H9 (cell line): ENCODE results near the gene SOCS3. TPM values are rescaled to one million over a fixed set of nuclear protein-coding genes. Genes with fewer than 3 reads are reported as not detected.

Source experiments
- DNase-seq: peaks from one replicate; pipeline ENCODE4 v3.0.0-alpha.2; 2017
- H2AFZ ChIP-seq: one replicate; pipeline ENCODE4 v1.6.1; 2013; ENCODE audit warnings: mild to moderate bottlenecking, low read length, control low read depth, moderate library complexity
- H2AK5ac ChIP-seq: 2 replicates; pipeline ENCODE4 v1.6.1; 2013; ENCODE audit warnings: low read length, control low read depth, mixed read lengths; ENCODE audit not compliant: insufficient read length
- H2BK120ac ChIP-seq: one replicate; pipeline ENCODE4 v1.6.1; 2013; ENCODE audit warnings: low read depth, mild to moderate bottlenecking, low read length, control low read depth, inconsistent platforms; ENCODE audit not compliant: poor library complexity, severe bottlenecking
- H2BK12ac ChIP-seq: 2 replicates; pipeline ENCODE4 v1.6.1; 2013; ENCODE audit warnings: low read length, control low read depth, mixed read lengths, low read depth; ENCODE audit not compliant: insufficient read length
- H2BK15ac ChIP-seq: 2 replicates; pipeline ENCODE4 v1.6.1; 2013; ENCODE audit warnings: low read depth, low read length, control low read depth
- H2BK20ac ChIP-seq: one replicate; pipeline ENCODE4 v1.6.1; 2013; ENCODE audit warnings: low read depth, mild to moderate bottlenecking, low read length, control low read depth, inconsistent platforms; ENCODE audit not compliant: poor library complexity, severe bottlenecking
- H2BK5ac ChIP-seq: 2 replicates; pipeline ENCODE4 v1.6.1; 2013; ENCODE audit warnings: low read length, control low read depth, mixed read lengths; ENCODE audit not compliant: insufficient read length
- H3K14ac ChIP-seq: 2 replicates; pipeline ENCODE4 v1.6.1; 2013; ENCODE audit warnings: low read length, control low read depth; ENCODE audit not compliant: insufficient read depth
- H3K18ac ChIP-seq: 2 replicates; pipeline ENCODE4 v1.6.1; 2013; ENCODE audit warnings: low read depth, mild to moderate bottlenecking, mixed read lengths, low read length, control low read depth; ENCODE audit not compliant: insufficient read length
- H3K23ac ChIP-seq: 2 replicates; pipeline ENCODE4 v1.6.1; 2013; ENCODE audit warnings: low read length, control low read depth, mixed read lengths, low read depth; ENCODE audit not compliant: insufficient read length
- H3K23me2 ChIP-seq: 2 replicates; pipeline ENCODE4 v1.6.1; 2013; ENCODE audit warnings: low read depth, mild to moderate bottlenecking, mixed read lengths, low read length, control low read depth; ENCODE audit not compliant: insufficient read length, poor library complexity, severe bottlenecking
- H3K27ac ChIP-seq: 2 replicates; pipeline ENCODE4 v1.5.1; 2013; ENCODE audit warnings: low read length, control low read depth, mixed read lengths, low read depth; ENCODE audit not compliant: insufficient read length
- H3K27me3 ChIP-seq: 2 replicates; pipeline ENCODE4 v1.6.1; 2013; ENCODE audit warnings: low read length, control low read depth, inconsistent platforms; ENCODE audit not compliant: insufficient read depth
- H3K4ac ChIP-seq: 2 replicates; pipeline ENCODE4 v1.6.1; 2013; ENCODE audit warnings: low read depth, mild to moderate bottlenecking, control low read depth, inconsistent platforms, low read length, moderate library complexity
- H3K4me1 ChIP-seq: 2 replicates; pipeline ENCODE4 v1.6.1; 2013; ENCODE audit warnings: low read length, control low read depth, inconsistent platforms; ENCODE audit not compliant: insufficient read depth
- H3K4me2 ChIP-seq: 2 replicates; pipeline ENCODE4 v1.6.1; 2013; ENCODE audit warnings: low read length, control low read depth, mixed read lengths; ENCODE audit not compliant: insufficient read length, insufficient read depth
- H3K56ac ChIP-seq: 2 replicates; pipeline ENCODE4 v1.6.1; 2013; ENCODE audit warnings: low read depth, mild to moderate bottlenecking, mixed read lengths, low read length, control low read depth; ENCODE audit not compliant: insufficient read length
- H3K79me1 ChIP-seq: 2 replicates; pipeline ENCODE4 v1.6.1; 2013; ENCODE audit warnings: low read depth, mild to moderate bottlenecking, moderate library complexity, low read length, control low read depth, inconsistent platforms; ENCODE audit not compliant: insufficient read depth, poor library complexity, severe bottlenecking
- H3K79me2 ChIP-seq: 2 replicates; pipeline ENCODE4 v1.6.1; 2013; ENCODE audit warnings: low read length, control low read depth, inconsistent platforms; ENCODE audit not compliant: insufficient read depth
- H3K9ac ChIP-seq: 2 replicates; pipeline ENCODE4 v1.6.1; 2013; ENCODE audit warnings: low read length, control low read depth, mixed read lengths; ENCODE audit not compliant: insufficient read length; ENCODE audit errors: extremely low read depth
- H3K9me3 ChIP-seq: one replicate; pipeline ENCODE4 v1.6.1; 2013; ENCODE audit warnings: low read depth, low read length, inconsistent platforms; ENCODE audit not compliant: control insufficient read depth
- H3T11ph ChIP-seq: one replicate; pipeline ENCODE4 v1.6.1; 2013; ENCODE audit warnings: mild to moderate bottlenecking, low read length, control low read depth, inconsistent platforms
- H4K20me1 ChIP-seq: one replicate; pipeline ENCODE4 v1.6.1; 2013; ENCODE audit not compliant: control insufficient read depth, insufficient read length, insufficient read depth
- H4K5ac ChIP-seq: 2 replicates; pipeline ENCODE4 v1.6.1; 2013; ENCODE audit warnings: low read depth, mild to moderate bottlenecking, mixed read lengths, low read length, control low read depth; ENCODE audit not compliant: insufficient read length
- H4K8ac ChIP-seq: replicated peaks from 2 replicates; pipeline ENCODE4 v1.6.1; 2013; ENCODE audit warnings: low read length, control low read depth, mixed read lengths, low read depth; ENCODE audit not compliant: insufficient read length
- H4K91ac ChIP-seq: 2 replicates; pipeline ENCODE4 v1.6.1; 2013; ENCODE audit warnings: low read depth, mild to moderate bottlenecking, moderate library complexity, mixed read lengths, low read length, control low read depth; ENCODE audit not compliant: insufficient read length
- H3K27ac Mint-ChIP-seq, 3 experiments: 2 replicates in 2 of 3; 3 replicates in 1 of 3; pipeline ENCODE4 v1.8.0; 2020 to 2021; ENCODE audit warnings: mixed read lengths in 3 of 3, mild to moderate bottlenecking in 1 of 3, moderate library complexity in 1 of 3
- H3K27me3 Mint-ChIP-seq: 2 replicates; pipeline ENCODE4 v1.8.0; 2021; ENCODE audit warnings: low read depth, mild to moderate bottlenecking, moderate library complexity, mixed read lengths
- H3K36me3 Mint-ChIP-seq, 3 experiments: 2 replicates in 2 of 3; 3 replicates in 1 of 3; pipeline ENCODE4 v1.8.0; 2020 to 2021; ENCODE audit warnings: low read depth in 3 of 3, mixed read lengths in 3 of 3; ENCODE audit not compliant: insufficient read depth in 1 of 3
- H3K4me1 Mint-ChIP-seq, 2 experiments: 2 replicates each; pipeline ENCODE4 v1.8.0; 2020; ENCODE audit warnings: mixed read lengths in 2 of 2
- H3K4me3 Mint-ChIP-seq, 2 experiments: 2 replicates in 1 of 2; 3 replicates in 1 of 2; pipeline ENCODE4 v1.8.0; 2020 to 2021; ENCODE audit warnings: mild to moderate bottlenecking in 2 of 2, mixed read lengths in 2 of 2, moderate library complexity in 1 of 2
- H3K9me3 Mint-ChIP-seq, 2 experiments: 2 replicates in 1 of 2; 3 replicates in 1 of 2; pipeline ENCODE4 v1.8.0; 2020; ENCODE audit warnings: mild to moderate bottlenecking in 2 of 2, mixed read lengths in 2 of 2, moderate library complexity in 1 of 2
- WGBS: extraction: QIAGEN DNeasy Blood & Tissue Kit; methylation state at CpG from one replicate; pipeline ENCODE4 v1.1.7; 2013; ENCODE audit warnings: missing lambda C conversion rate, low lambda C conversion rate, mixed read lengths; ENCODE audit not compliant: insufficient read length; ENCODE audit errors: extremely low coverage; 5-methylcytosine and 5-hydroxymethylcytosine counted together
- total RNA-seq: library from RNA; stranded (reverse); gene quantifications from 2 replicates; pipeline ENCODE4 v1.2.1, GENCODE V29; 2021
- TF ChIP-seq, protein P1 (sequence below): fragments of 200-600 bp; sonication (generic); conservative IDR thresholded peaks from 3 replicates; pipeline ENCODE4 v1.8.0; 2021; ENCODE audit warnings: antibody characterized with exemption, mild to moderate bottlenecking

The SOCS3 gene
- total RNA-seq, 1 experiment from 2014 or later, result 9.5 TPM

DNA sequence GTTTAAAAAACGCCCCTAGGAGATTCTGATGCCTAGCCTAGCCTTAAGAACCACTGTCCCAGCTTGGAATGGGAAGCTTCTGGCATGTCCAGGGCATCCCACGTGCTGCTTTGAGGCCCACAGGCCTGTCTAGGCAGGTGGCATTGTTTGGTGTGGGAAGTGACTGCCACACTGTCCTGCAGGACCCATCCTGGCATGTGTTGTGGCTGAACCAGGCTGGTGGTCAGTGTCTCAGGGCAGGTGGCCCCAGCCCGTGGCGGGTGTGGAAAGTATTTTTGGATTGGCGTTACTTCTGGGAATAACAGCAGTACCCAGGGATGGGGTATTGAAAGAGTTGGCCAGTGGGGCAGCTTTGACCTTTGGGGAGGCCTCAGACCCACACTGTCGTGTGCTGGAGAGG is 46.5 kb upstream of the SOCS3 start:
- Mint-ChIP-seq H3K27ac (peak overlapping the region in 1 of 3 experiments; percentile 64; a peak in 2 of 7 replicates), H3K36me3 (peaks cover 33 to 56% (median 44%) of the 10 kb centered on the region in 3 experiments; a peak in 6 of 7 replicates), H3K4me1 (peaks cover 16 to 19% of the 10 kb centered on the region in 2 experiments), H3K4me3 (no peak overlapping the region), H3K9me3 (no peaks in the 10 kb centered on the region), H3K27me3 (no peaks in the 10 kb centered on the region)
- no peaks in the 10 kb centered on the region for H3K9me3 ChIP-seq
- no peaks in the 10 kb centered on the region for H3K27me3 ChIP-seq
- H3K23me2 ChIP-seq, result no peaks in the 10 kb centered on the region
- WGBS, result no CpG with 5 or more reads among the region's 6 CpGs
- no peak overlapping the region for H3K4ac ChIP-seq
- H3K27ac ChIP-seq, result no peak overlapping the region
- no peak overlapping the region for H2BK12ac ChIP-seq
- H4K5ac ChIP-seq, result no peak overlapping the region
- H3K56ac ChIP-seq, result no peak overlapping the region
- no peak for DNase-seq
- H3K4me1 ChIP-seq, result no peaks in the 10 kb centered on the region
- H2AFZ ChIP-seq, result no peak overlapping the region
- H4K20me1 ChIP-seq, result peaks cover 3% of the 10 kb centered on the region
- no peak overlapping the region for H3K23ac ChIP-seq
- H3K4me2 ChIP-seq, result no peak overlapping the region
- H4K91ac ChIP-seq, result no peak overlapping the region
- H3T11ph ChIP-seq, result no peak overlapping the region
- H3K79me1 ChIP-seq, result peaks cover 5% of the 10 kb centered on the region
- no peak overlapping the region for H3K18ac ChIP-seq
- H4K8ac ChIP-seq, result no peak overlapping the region
- H2BK5ac ChIP-seq, result no peak overlapping the region
- H3K9ac ChIP-seq, result no peak overlapping the region
- H2BK15ac ChIP-seq, result no peak overlapping the region
- TF ChIP-seq, protein P1, sequence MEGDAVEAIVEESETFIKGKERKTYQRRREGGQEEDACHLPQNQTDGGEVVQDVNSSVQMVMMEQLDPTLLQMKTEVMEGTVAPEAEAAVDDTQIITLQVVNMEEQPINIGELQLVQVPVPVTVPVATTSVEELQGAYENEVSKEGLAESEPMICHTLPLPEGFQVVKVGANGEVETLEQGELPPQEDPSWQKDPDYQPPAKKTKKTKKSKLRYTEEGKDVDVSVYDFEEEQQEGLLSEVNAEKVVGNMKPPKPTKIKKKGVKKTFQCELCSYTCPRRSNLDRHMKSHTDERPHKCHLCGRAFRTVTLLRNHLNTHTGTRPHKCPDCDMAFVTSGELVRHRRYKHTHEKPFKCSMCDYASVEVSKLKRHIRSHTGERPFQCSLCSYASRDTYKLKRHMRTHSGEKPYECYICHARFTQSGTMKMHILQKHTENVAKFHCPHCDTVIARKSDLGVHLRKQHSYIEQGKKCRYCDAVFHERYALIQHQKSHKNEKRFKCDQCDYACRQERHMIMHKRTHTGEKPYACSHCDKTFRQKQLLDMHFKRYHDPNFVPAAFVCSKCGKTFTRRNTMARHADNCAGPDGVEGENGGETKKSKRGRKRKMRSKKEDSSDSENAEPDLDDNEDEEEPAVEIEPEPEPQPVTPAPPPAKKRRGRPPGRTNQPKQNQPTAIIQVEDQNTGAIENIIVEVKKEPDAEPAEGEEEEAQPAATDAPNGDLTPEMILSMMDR, result no peak
- peaks cover 6% of the 10 kb centered on the region; the same call in 1 of the 2 replicates for H3K79me2 ChIP-seq
- no peak overlapping the region for H2BK20ac ChIP-seq
- no peak overlapping the region for H3K14ac ChIP-seq
- no peak overlapping the region for H2BK120ac ChIP-seq
- no peak overlapping the region for H2AK5ac ChIP-seq
